K562 (cell line): Measurements from ENCODE around the gene PPP1R15A. TPM values are rescaled to one million over a fixed set of nuclear protein-coding genes. Genes with fewer than 3 reads are reported as not detected.
A peak's percentile ranks its signal among the peaks of the same experiment; 100 is the strongest.

Experiments
- ARNT ChIP-seq, 2 experiments: fragments of 450-650 bp; IDR thresholded peaks; 2 replicates each; pipeline ENCODE4 v1.6.1; 2016; ENCODE audit warnings: mild to moderate bottlenecking in 1 of 2
- EP300 ChIP-seq: IDR thresholded peaks from 2 replicates; pipeline ENCODE4 v1.6.1; 2012; ENCODE audit warnings: low read length, improper control_type of control experiment
- GTF2F1 ChIP-seq: IDR thresholded peaks from 2 replicates; pipeline ENCODE4 v1.6.1; 2011; ENCODE audit warnings: low read depth, low read length, improper control_type of control experiment
- HLTF ChIP-seq: fragments of 450-650 bp; IDR thresholded peaks from 2 replicates; pipeline ENCODE4 v1.6.1; 2016
- IRF2 ChIP-seq: sonication (generic); formaldehyde crosslinking; IDR thresholded peaks from 2 replicates; pipeline ENCODE4 v1.8.1; 2022; ENCODE audit warnings: mild to moderate bottlenecking, missing genetic modification reagents
- MCM2 ChIP-seq: fragments of 450-650 bp; IDR thresholded peaks from 2 replicates; pipeline ENCODE4 v1.6.1; 2017; ENCODE audit warnings: low read depth, mild to moderate bottlenecking
- NBN ChIP-seq: fragments of 450-650 bp; IDR thresholded peaks from 2 replicates; pipeline ENCODE4 v1.6.1; 2016; ENCODE audit warnings: low read depth, mild to moderate bottlenecking
- RAD21 ChIP-seq, 2 experiments: fragments of 250-450 bp in 1 of 2; fragments of 450-650 bp in 1 of 2; sonication (Bioruptor Pico) in 1 of 2; formaldehyde crosslinking in 1 of 2; IDR thresholded peaks in 1 of 2; conservative IDR thresholded peaks in 1 of 2; 2 replicates each; pipeline versions ENCODE4 v1.4.0 to v1.8.0; 2020 to 2022; ENCODE audit warnings: mild to moderate bottlenecking in 2 of 2, moderate library complexity in 1 of 2
- SMARCA4 ChIP-seq: fragments of 450-650 bp; IDR thresholded peaks from 2 replicates; pipeline ENCODE4 v1.6.1; 2016
- SMC3 ChIP-seq: conservative IDR thresholded peaks from 2 replicates; pipeline ENCODE4 v1.6.1; 2011; ENCODE audit warnings: low read depth, low read length, improper control_type of control experiment; ENCODE audit not compliant: insufficient read depth
- ZBTB17 ChIP-seq: fragments of 450-650 bp; formaldehyde crosslinking; IDR thresholded peaks from 2 replicates; pipeline ENCODE4 v1.4.0; 2020; ENCODE audit warnings: mild to moderate bottlenecking
- ZNF23 ChIP-seq: fragments of 250-450 bp; sonication (Bioruptor Pico); IDR thresholded peaks from 2 replicates; pipeline ENCODE4 v1.4.0; 2020; ENCODE audit warnings: mild to moderate bottlenecking
- ZNF584 ChIP-seq: fragments of 200-800 bp; sonication (Bioruptor generic); IDR thresholded peaks from 2 replicates; pipeline ENCODE4 v1.6.1; 2016; ENCODE audit warnings: low read depth, mild to moderate bottlenecking, missing genetic modification characterization, missing compliant biosample characterization
- ZNF589 ChIP-seq: fragments of 200-800 bp; sonication (Bioruptor generic); IDR thresholded peaks from 2 replicates; pipeline ENCODE4 v1.6.1; 2016; ENCODE audit warnings: low read depth, missing genetic modification characterization, missing compliant biosample characterization
- ZNF707 ChIP-seq: fragments of 250-450 bp; sonication (Bioruptor Pico); conservative IDR thresholded peaks from 2 replicates; pipeline ENCODE4 v1.8.0; 2022; ENCODE audit warnings: inconsistent platforms, mild to moderate bottlenecking, moderate library complexity
- ZNF785 ChIP-seq: fragments of 250-450 bp; sonication (Bioruptor Pico); IDR thresholded peaks from 2 replicates; pipeline ENCODE4 v1.4.0; 2020; ENCODE audit warnings: mild to moderate bottlenecking
- polyA plus RNA-seq, 8 experiments: library from polyadenylated mRNA; depleted of rRNA in 4 of 8; stranded (reverse) in 5 of 8; unstranded in 3 of 8; fragments of >200 nt; fragmentation: Nextera tagmentation in 2 of 8; fragmentation: Illumina TruSeq in 1 of 8; extraction: Ambion mirVana in 2 of 8; extraction: Trizol in 1 of 8; gene quantifications; 2 replicates each; pipeline versions ENCODE4 v1.2.1 to v1.2.3, GENCODE V29; 2011 to 2014; ENCODE audit warnings: inconsistent platforms in 1 of 8, missing spikeins in 1 of 8
- total RNA-seq, 7 experiments: library from RNA; depleted of rRNA in 6 of 7; stranded (reverse); fragments of >200 nt in 6 of 7; fragmentation: Illumina TruSeq in 2 of 7; extraction: Trizol in 2 of 7; gene quantifications; 2 replicates each; pipeline versions ENCODE4 v1.2.1 to v1.2.3, GENCODE V29; 2011 to 2021; ENCODE audit warnings: low replicate concordance in 1 of 7
- TF ChIP-seq, protein P1 (sequence below): fragments of 250-450 bp; sonication (Bioruptor Pico); IDR thresholded peaks from 2 replicates; pipeline ENCODE4 v1.5.0; 2021; ENCODE audit warnings: mild to moderate bottlenecking, borderline replicate concordance
- TF ChIP-seq, protein P2 (sequence below): fragments of 450-650 bp; formaldehyde crosslinking; IDR thresholded peaks from 2 replicates; pipeline ENCODE4 v1.4.0; 2020; ENCODE audit warnings: mild to moderate bottlenecking, moderate library complexity
- TF ChIP-seq, protein P3 (sequence below): fragments of 450-650 bp; conservative IDR thresholded peaks from 2 replicates; pipeline ENCODE4 v1.6.1; 2016; ENCODE audit warnings: missing genetic modification characterization, low read depth, mild to moderate bottlenecking, missing compliant biosample characterization, moderate library complexity
- TF ChIP-seq, protein P4 (sequence below), 2 experiments: IDR thresholded peaks; 2 replicates each; pipeline ENCODE4 v1.6.1; 2011; ENCODE audit warnings: borderline replicate concordance in 1 of 2, control low read depth in 1 of 2, low read depth in 1 of 2, low read length in 1 of 2, mild to moderate bottlenecking in 1 of 2, mixed read lengths in 1 of 2, moderate library complexity in 1 of 2; ENCODE audit not compliant: insufficient read depth in 1 of 2, insufficient read length in 1 of 2, poor library complexity in 1 of 2, severe bottlenecking in 1 of 2; ENCODE audit errors: extremely low read depth in 1 of 2

The PPP1R15A gene
- total and polyA plus RNA-seq, 9 of the 15 experiments (the other 6 are each of a cell fraction or from before 2014, with no cell fraction given) = 0.42 to 73.7 (median 44.0) TPM

DNA sequence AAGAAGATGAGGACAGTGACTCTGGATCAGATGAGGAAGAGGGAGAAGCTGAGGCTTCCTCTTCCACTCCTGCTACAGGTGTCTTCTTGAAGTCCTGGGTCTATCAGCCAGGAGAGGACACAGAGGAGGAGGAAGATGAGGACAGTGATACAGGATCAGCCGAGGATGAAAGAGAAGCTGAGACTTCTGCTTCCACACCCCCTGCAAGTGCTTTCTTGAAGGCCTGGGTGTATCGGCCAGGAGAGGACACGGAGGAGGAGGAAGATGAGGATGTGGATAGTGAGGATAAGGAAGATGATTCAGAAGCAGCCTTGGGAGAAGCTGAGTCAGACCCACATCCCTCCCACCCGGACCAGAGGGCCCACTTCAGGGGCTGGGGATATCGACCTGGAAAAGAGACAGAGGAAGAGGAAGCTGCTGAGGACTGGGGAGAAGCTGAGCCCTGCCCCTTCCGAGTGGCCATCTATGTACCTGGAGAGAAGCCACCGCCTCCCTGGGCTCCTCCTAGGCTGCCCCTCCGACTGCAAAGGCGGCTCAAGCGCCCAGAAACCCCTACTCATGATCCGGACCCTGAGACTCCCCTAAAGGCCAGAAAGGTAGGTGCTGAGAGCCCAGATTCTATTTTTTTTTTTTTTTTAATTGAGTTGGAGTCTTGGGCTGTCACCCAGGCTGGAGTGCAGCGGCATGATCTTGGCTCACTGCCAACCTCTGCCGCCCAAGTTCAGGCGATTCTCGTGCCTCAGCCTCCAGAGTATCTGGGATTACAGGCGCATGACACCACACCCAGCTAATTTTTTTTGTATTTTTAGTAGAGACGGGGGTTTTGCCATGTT, 2.3 kb downstream of the PPP1R15A start (continued):
- TF ChIP-seq, protein P1, sequence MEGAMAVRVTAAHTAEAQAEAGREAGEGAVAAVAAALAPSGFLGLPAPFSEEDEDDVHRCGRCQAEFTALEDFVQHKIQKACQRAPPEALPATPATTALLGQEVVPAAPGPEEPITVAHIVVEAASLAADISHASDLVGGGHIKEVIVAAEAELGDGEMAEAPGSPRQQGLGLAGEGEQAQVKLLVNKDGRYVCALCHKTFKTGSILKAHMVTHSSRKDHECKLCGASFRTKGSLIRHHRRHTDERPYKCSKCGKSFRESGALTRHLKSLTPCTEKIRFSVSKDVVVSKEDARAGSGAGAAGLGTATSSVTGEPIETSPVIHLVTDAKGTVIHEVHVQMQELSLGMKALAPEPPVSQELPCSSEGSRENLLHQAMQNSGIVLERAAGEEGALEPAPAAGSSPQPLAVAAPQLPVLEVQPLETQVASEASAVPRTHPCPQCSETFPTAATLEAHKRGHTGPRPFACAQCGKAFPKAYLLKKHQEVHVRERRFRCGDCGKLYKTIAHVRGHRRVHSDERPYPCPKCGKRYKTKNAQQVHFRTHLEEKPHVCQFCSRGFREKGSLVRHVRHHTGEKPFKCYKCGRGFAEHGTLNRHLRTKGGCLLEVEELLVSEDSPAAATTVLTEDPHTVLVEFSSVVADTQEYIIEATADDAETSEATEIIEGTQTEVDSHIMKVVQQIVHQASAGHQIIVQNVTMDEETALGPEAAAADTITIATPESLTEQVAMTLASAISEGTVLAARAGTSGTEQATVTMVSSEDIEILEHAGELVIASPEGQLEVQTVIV = no peak
- TF ChIP-seq ZNF785 (CRISPR knock-in tag) (no peak), ZBTB17 (no peak), ZNF707 (0 out of 2 replicates have a peak, but pooled peaks have one; percentile 45), ARNT (IDR thresholded peaks at IDR 0.05) (no peak), IRF2 (CRISPR knock-in tag) (no peak), ZNF584 (CRISPR knock-in tag) (no peak; the same call in 1 of the 2 replicates), HLTF (0 out of 2 replicates have a peak, but pooled peaks have one; percentile 36), SMC3 (no peak), EP300 (peak; percentile 42; the same call in 1 of the 2 replicates), SMARCA4 (0 out of 2 replicates have a peak, but pooled peaks have one; percentile 7), ZNF23 (CRISPR knock-in tag) (no peak), NBN (no peak), RAD21 (CRISPR knock-in tag; conservative IDR thresholded peaks at IDR 0.05 in 1 of 2, IDR thresholded peaks at IDR 0.05 in 1 of 2) (no peak), GTF2F1 (no peak), ZNF589 (no peak), MCM2 (no peak)
- TF ChIP-seq, protein P2, sequence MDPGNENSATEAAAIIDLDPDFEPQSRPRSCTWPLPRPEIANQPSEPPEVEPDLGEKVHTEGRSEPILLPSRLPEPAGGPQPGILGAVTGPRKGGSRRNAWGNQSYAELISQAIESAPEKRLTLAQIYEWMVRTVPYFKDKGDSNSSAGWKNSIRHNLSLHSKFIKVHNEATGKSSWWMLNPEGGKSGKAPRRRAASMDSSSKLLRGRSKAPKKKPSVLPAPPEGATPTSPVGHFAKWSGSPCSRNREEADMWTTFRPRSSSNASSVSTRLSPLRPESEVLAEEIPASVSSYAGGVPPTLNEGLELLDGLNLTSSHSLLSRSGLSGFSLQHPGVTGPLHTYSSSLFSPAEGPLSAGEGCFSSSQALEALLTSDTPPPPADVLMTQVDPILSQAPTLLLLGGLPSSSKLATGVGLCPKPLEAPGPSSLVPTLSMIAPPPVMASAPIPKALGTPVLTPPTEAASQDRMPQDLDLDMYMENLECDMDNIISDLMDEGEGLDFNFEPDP (CRISPR knock-in tag) = 0 out of 2 replicates have a peak, but pooled peaks have one; percentile 49
- TF ChIP-seq, protein P3, sequence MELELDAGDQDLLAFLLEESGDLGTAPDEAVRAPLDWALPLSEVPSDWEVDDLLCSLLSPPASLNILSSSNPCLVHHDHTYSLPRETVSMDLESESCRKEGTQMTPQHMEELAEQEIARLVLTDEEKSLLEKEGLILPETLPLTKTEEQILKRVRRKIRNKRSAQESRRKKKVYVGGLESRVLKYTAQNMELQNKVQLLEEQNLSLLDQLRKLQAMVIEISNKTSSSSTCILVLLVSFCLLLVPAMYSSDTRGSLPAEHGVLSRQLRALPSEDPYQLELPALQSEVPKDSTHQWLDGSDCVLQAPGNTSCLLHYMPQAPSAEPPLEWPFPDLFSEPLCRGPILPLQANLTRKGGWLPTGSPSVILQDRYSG = no peak
- TF ChIP-seq, protein P4, sequence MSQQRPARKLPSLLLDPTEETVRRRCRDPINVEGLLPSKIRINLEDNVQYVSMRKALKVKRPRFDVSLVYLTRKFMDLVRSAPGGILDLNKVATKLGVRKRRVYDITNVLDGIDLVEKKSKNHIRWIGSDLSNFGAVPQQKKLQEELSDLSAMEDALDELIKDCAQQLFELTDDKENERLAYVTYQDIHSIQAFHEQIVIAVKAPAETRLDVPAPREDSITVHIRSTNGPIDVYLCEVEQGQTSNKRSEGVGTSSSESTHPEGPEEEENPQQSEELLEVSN (IDR thresholded peaks at IDR 0.05; ENCODE audit: borderline replicate concordance in 1 of 2, extremely low read depth in 1 of 2, insufficient read depth in 1 of 2, insufficient read length in 1 of 2, low read depth in 1 of 2, low read length in 1 of 2, poor library complexity in 1 of 2, severe bottlenecking in 1 of 2) = no peak
